Hematopoietic multipotent progenitor cell (in vitro differentiated cells): Measurements from ENCODE around the gene SLC13A5. TPM values are rescaled to one million over a fixed set of nuclear protein-coding genes. Genes with fewer than 3 reads are reported as not detected.
"Not testable (repeated sequence)": the region's sequence is repeated elsewhere in the genome, so short reads cannot be mapped to it uniquely, and the experiment has no call there.

ENCODE experiments used
- DNase-seq, 3 donors: peaks; one replicate each; pipeline ENCODE4 v3.0.0-alpha.2; 2011 to 2015; ENCODE audit warnings: low read depth in 2 of 3, low spot score in 2 of 3
- total RNA-seq: library from RNA; depleted of rRNA; stranded (reverse); fragments of >200 nt; gene quantifications from one replicate; pipeline ENCODE4 v1.2.3, GENCODE V29; 2012

Gene SLC13A5
- total RNA-seq, result under 0.01 TPM

- peak in 2 of 3 donors; percentile 77 to 79 for DNase-seq
Measured at GRCh38 chr17:6713130-6713917, at the start of gene SLC13A5. SLC13A5 (minus strand) TSS chr17:6713369; CDS start chr17:6713333, 36 bp downstream.

- no peak for DNase-seq
Measured at GRCh38 chr17:6761779-6762178, 48.6 kb upstream of the SLC13A5 start.

- DNase-seq, result no peak
Measured at GRCh38 chr17:6757747-6758146, 44.6 kb upstream of the SLC13A5 start.

DNA sequence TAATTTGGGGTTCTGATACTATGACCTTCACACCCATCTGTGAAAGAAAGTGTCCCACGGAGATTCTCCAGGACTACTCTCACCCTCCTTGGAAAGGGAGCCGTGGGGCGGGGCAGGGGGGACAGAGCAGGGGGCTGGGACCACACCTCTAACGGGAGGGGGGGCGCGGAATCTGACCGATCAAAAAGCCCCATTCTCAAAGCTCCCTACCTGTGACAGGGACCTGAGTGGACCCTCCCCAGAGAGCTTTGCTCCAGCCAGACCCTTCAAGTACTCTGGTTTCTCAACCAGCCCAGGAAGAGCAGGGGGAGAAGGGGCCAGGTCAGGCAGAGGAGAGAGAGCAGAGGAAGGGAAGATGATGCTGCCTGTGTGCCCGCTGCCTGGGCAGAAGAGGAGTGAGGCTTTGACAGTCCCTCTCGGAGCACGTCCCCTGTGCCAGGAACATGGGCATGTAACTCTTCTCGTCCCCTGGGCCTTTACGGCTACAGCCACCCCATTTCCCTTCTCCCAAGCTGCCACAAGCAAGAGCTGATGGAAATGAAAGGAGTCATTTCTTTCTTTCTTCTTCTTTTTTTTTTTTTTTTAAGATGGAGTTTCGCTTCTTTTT, 43.4 kb upstream of the SLC13A5 start:
- no peak for DNase-seq

- peak in 2 of 3 donors; percentile 66 to 73 for DNase-seq
Measured at GRCh38 chr17:6755731-6756184, 42.6 kb upstream of the SLC13A5 start, which contains the start of gene XAF1. XAF1 (plus strand) TSS chr17:6756046; CDS start chr17:6756079, 33 bp downstream.

DNA sequence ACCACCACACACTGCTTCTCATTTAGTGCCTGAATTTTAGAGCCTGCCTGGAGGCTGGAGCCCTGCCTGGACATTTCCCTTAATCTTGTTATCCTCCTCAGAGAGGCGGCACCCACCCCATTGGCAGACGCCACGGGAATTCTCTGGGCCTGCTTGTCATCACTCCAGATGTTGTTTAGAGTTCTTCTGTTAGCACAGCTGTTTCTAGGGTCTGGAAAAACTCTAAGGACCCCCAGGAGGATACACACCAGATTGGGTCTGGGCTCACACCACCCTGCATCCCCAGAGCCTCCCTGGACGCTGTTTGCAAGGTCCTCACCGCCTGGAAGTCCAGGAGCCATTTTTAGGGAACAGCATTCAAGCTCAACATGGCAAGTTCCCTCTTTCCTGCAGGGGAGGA, 42.1 kb upstream of the SLC13A5 start:
- no peak for DNase-seq

GRCh38 chr17:6753546-6753945, 40.4 kb upstream of the SLC13A5 start:
- DNase-seq, result no peak

GRCh38 chr17:6753006-6753445, 39.9 kb upstream of the SLC13A5 start:
- peak; percentile 26 to 77 (median 69) for DNase-seq

DNA sequence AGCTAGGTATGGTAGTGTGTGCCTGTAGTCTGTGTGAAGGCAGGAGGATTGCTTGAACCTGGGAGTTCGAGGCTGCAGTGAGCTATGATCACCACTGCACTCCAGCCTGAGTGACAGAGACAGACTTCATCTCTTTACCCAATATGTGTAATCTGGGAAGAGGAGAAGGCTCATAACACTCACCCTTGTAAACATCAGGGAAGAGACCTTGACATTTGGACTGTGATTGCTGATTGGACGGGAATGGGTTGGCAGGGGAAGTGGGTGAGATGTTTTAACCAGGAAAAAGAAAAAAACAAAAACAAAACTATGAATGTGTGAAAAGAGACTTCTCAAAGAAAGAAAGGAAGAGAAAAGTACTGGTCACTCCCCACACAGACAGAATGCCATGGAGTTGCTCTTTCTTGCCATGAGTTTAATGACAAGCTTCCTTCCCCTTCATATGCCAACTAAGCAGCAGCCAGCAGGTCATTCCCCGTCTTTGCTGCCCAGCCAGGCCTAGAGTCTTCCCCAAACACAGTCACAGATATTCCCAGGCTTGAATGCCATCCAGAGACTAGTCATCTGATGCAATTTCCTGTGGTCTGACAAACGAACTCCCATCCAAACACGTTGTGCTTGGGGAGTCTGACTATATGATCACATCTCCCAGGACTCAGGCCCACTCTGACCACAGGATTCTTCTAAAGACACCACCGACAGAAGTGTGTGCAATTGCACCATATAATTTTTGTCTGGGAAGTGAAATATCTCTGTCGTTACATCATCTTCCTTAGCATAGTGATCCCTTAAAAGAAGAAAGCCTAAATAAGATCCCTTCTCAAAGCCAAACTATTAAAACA, 39.1 kb upstream of the SLC13A5 start:
- DNase-seq, result no peak

DNA sequence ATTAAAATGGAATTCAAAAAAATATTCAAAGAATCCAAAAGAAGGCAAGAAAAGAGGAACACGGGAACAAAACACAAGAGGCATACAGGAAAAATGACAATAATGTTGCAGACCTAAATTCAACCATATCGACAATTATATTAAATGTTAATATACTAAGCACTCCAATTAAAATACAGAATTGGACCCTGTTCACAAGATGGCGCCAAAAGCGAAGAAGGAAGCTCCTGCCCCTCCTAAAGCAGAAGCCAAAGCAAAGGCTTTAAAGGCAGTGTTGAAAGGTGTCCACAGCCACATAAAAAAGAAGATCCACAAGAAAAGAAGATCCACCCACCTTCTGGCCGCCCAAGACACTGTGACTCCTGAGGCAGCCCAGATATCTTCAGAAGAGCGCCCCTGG, 36.4 kb upstream of the SLC13A5 start:
- peak in 1 of 3 donors; percentile 63 for DNase-seq

DNA sequence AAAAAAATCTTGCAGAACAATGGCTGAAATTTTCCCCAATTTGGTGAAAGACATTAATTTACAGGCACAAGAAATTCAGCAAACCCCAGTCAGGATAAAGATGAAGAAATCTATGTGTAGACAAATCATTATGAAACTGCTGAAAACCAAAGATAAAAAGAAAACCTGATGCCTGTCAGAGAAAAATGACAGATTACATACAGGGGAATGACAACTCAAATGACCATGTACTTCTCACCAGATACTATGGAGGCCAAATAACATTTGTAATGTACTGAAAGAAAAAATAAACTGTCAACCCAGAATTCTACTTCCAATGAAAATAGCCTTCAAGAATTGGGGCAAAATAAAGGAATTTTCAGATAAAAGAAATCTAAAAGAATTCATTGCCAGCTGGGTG, 35.4 kb upstream of the SLC13A5 start:
- DNase-seq, result no peak

GRCh38 chr17:6746665-6747064, 33.5 kb upstream of the SLC13A5 start:
- DNase-seq, result not testable (repeated sequence)

GRCh38 chr17:6729531-6729930, 16.4 kb upstream of the SLC13A5 start:
- no peak for DNase-seq

- DNase-seq, result no peak
Measured at GRCh38 chr17:6724009-6724408, 10.8 kb upstream of the SLC13A5 start.

- no peak for DNase-seq
Measured at GRCh38 chr17:6721744-6722143, 8.6 kb upstream of the SLC13A5 start.

DNA sequence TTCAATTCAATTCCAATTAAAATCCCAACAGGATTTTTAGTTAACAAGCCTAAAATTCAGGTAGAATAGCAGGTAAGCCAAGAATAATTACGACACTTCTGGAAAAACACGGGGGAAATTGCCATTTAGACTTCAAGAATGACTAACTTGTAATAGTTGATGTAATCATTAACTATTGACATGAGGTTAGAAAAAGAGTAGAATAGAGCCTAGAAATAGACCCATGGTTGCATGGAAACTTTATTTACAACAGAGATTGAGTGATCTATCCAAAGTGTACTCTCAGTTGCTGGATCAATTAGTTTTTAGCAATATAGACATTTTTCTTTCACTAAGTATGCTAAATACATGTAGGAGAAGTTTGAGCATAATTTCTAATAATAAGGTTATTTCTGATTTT, 3.6 kb upstream of the SLC13A5 start:
- no peak for DNase-seq

GRCh38 chr17:6714315-6714874, 1.2 kb upstream of the SLC13A5 start:
- DNase-seq, result no peak

DNA sequence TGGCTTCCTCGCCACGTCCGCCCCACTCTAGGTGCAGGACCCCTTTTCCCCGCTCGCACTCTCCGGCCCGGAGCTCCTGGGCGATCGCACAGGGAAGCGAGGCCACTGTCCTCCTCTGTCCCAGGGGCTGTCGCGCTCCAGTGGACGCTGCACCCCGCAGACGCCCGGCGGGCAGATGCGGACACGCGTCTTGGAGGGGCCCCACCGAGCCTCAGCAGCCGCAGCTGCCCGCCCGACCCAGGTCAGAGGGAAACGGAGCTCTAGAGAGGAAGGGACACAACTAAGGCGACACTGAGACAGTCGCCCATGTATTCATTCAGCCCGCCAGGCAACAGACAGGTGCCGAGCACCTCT, 726 bp upstream of the SLC13A5 start:
- DNase-seq, result no peak

GRCh38 chr17:6712854-6713129, 377 bp downstream of the SLC13A5 start:
- no peak for DNase-seq

- DNase-seq, result no peak
Measured at GRCh38 chr17:6712058-6712853, 913 bp downstream of the SLC13A5 start.
